Measurements from ENCODE around the gene FAM131B.

Gene FAM131B

DNA sequence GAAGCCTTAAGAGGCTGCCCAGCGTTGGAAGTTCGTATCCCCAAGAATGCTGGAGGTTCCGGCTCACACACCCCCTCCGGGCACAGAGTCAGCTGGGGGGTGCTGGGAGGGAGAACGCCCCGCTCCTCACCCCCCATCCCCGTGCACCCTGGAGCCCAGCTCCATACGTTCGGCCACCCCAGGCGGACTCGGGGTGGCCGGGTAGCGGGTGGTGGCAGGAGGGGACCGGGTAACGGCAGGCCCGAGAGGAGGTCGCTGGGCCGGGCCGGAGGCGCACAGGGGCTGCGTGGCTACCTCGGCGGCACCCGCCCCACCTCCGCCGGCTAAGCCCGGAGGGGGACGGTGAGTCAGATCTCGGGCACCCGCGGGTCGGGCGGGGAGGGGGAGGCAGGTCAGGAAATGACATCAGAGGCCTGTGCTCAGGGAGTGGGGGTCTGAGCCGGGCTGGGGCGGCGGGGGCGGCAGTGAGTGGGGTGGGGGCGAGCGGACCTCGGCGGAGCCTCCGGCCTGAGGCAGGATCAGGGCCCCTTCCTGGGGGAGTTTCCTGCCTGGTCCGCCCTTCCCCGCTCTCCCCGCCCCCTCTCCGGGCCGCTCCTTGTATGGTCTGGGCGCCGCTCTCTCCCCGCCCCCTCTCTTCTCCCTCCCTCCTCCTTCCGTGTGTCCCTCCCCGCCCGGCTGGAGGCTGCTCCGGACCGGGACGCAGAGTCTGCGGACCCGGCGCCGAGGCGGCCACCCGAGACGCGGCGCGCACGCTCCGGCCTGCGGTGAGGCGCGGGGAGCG lies 18.3 kb upstream of the FAM131B start, which contains the start of gene ZYX:
Gene ZYX (plus strand): TSS at position 700 of the 781 bp plus-strand sequence. CDS start 227 bp downstream, outside the sequence.
- DNase-seq (ENCODE audit: low read depth) = peak; percentile 98
- peak within 1 kb of the TSS; percentile 95 for H3K4me3 ChIP-seq (replicated peaks; ENCODE audit: low read depth, low read length)
- TF ChIP-seq, protein P1, sequence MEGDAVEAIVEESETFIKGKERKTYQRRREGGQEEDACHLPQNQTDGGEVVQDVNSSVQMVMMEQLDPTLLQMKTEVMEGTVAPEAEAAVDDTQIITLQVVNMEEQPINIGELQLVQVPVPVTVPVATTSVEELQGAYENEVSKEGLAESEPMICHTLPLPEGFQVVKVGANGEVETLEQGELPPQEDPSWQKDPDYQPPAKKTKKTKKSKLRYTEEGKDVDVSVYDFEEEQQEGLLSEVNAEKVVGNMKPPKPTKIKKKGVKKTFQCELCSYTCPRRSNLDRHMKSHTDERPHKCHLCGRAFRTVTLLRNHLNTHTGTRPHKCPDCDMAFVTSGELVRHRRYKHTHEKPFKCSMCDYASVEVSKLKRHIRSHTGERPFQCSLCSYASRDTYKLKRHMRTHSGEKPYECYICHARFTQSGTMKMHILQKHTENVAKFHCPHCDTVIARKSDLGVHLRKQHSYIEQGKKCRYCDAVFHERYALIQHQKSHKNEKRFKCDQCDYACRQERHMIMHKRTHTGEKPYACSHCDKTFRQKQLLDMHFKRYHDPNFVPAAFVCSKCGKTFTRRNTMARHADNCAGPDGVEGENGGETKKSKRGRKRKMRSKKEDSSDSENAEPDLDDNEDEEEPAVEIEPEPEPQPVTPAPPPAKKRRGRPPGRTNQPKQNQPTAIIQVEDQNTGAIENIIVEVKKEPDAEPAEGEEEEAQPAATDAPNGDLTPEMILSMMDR (IDR thresholded peaks at IDR 0.05; ENCODE audit: low read length, missing control alignments) = no peak

DNA sequence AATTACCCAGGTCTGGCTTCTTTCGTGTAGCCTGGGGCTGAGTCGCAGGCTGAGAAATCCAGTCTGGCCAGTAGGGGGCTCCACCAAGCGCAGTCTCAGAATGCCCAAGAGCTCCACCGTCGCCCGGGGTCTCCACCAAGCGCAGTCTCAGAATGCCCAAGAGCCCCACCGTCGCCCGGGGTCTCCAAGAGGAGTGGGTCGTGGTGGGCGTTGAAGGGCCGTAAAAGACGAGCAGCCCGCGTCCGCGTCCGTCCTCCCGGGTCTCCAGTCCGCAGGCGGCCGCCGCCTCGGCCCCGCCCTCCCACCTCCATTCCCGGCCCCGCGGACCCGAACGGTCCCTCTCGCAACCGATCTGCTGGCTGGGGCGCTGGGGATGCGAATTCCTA lies 17.7 kb upstream of the FAM131B start:
- peak; percentile 91 for DNase-seq (ENCODE audit: low read depth)
- H3K4me3 ChIP-seq (replicated peaks; ENCODE audit: low read depth, low read length) = peak overlapping the region; percentile 95
- TF ChIP-seq, protein P1 (IDR thresholded peaks at IDR 0.05; ENCODE audit: low read length, missing control alignments) = peak; percentile 81

DNA sequence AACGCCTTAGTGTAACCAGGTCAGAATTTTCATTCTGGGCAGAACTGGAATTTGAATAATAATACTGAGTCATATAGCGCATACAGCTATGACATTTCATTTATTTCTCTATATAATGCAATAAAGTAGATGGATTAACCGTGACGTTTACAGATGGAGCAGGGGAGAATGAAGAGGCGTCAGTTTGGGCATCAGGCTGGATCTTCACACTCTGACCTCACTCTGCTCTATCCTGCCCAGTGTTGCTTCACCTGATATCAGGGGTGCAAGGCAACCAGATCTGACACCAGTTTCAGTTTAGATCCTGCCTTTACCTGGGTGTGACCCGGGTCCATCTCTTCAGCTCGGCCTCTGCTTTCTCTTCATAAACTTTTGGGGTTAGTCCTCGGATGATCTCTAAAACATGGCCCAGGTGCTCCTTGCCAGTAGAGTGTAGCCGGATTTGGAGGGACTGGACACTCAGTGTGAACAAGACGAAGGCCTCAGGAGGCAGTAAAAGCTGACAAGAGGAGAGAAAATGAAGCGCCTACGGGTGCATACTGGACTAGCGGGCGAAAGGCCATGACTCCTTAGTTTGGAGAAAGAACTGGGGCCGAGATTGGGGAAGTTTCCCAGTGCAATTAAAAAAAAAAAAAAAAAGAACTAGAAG lies 17.2 kb upstream of the FAM131B start:
- no peak for DNase-seq (ENCODE audit: low read depth)
- H3K4me3 ChIP-seq (replicated peaks; ENCODE audit: low read depth, low read length) = peak overlapping the region; percentile 95
- TF ChIP-seq, protein P1 (IDR thresholded peaks at IDR 0.05; ENCODE audit: low read length, missing control alignments) = no peak

DNA sequence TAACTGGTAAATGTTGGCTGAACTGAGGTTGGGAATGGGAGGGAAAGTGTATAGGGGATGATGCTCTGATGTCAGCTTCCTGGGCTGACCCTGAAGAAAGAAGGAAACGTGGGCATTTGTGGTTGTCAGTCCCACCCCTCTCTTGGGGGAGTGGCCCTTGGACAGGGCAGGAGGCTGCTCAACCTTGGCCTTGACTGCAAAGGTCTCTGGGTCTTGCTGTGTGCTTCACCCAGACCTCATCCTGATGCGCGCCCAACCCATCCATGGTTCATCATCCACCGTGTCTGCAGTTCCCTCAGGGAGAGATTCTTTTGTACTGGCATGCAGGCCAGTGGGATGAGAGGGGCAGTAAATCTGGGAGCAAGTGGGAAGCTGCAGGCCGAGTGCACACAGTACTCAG lies 13.9 kb upstream of the FAM131B start:
- TF ChIP-seq, protein P1 (IDR thresholded peaks at IDR 0.05; ENCODE audit: low read length, missing control alignments) = no peak
- no peak for DNase-seq (ENCODE audit: low read depth)
- H3K4me3 ChIP-seq (replicated peaks; ENCODE audit: low read depth, low read length) = no peak overlapping the region

DNA sequence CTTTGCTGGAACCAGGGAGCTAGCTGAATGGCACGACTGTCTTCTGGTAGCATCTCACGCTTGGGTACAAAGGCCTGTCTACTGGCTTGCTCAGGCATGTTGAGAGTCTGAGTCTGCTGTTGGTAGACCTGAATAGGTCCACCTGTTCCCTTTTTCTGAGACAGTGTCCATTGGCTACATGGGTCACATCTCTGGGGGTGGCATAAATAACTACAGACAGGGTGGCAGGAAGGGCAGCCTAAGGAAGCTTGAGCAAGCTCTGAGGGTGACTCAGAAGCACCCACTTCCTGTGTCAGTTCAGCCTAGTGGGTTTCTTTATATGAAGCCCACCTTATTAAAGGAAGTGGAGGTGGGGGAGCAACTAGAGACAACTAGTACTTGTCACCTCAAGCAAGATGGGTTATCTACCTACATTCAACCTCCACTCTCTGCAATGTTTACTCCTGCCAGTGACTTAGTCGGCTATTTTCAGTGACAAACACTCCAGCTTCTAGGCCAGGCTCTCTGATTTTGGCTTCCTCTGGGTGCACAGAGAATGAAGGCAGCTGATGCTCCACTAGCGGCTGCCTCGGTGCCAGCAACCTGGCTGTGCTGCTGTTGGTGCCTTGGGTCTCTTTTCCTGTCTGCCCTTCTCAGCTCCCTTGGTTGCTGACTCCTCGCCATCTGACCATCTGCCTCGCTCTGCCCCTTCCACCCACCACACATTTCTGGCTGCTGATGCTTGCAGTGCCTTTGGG lies 13.0 kb upstream of the FAM131B start:
- TF ChIP-seq, protein P1 (IDR thresholded peaks at IDR 0.05; ENCODE audit: low read length, missing control alignments) = no peak
- no peak for DNase-seq (ENCODE audit: low read depth)

DNA sequence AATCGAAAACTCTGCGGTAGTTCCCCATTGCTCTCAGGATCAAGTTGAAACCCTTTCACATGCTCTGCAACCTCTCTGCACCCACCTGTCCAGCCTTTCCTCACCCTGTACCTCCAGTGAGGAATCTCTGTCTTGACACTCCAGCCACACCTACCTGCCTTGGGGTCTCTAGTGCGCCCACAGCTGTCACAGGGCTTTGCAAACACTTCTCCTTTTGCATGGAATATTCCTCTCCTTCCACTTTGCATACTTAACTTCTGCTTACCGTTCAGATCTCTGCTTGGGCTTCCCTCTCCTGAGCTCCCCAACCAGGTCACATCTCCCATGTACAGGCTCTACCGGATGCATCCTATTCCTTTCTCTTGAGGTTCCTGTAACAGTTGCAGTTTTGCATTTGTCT lies 12.0 kb upstream of the FAM131B start:
- no peak for DNase-seq (ENCODE audit: low read depth)
- no peak overlapping the region for H3K4me3 ChIP-seq (replicated peaks; ENCODE audit: low read depth, low read length)
- TF ChIP-seq, protein P1 (IDR thresholded peaks at IDR 0.05; ENCODE audit: low read length, missing control alignments) = no peak

More for the DNA sequence above, 13.0 kb upstream of the FAM131B start:
- no peak overlapping the region for H3K4me3 ChIP-seq (replicated peaks; ENCODE audit: low read depth, low read length)

All from fibroblast of pulmonary artery (primary cell).